HepG2 (cell line): ENCODE data around the gene SHC1. TPM values are rescaled to one million over a fixed set of nuclear protein-coding genes. Genes with fewer than 3 reads are reported as not detected.

Source experiments
- ATAC-seq: fragments of 200-7000 bp; cut with Tn5 transposase; 3 replicates; pipeline ENCODE4 v1.9.1; 2020; ENCODE audit warnings: mild to moderate bottlenecking, moderate library complexity
- BruUV-seq: library from RNA; stranded (reverse); fragments of 400-500 nt; replicated peaks from 2 replicates; lab custom pipeline; 2021; lab: Mats Ljungman, UMichigan
- CTCF ChIA-PET: fragments of 300-600 bp; formaldehyde crosslinking; extraction: SDS; loops from one replicate; lab custom pipeline; 2021; ENCODE audit warnings: low total read pairs, inconsistent platforms, low intra/inter-chr PET ratio; lab: Yijun Ruan, JAX
- POLR2A ChIA-PET: fragments of 350-600 bp; sonication (Branson Sonifier 250); formaldehyde crosslinking; loops from one replicate; lab custom pipeline; 2020; ENCODE audit warnings: antibody characterized with exemption, inconsistent platforms; lab: Yijun Ruan, JAX
- DNase-seq: peaks from one replicate; pipeline ENCODE4 v3.0.0-alpha.2; 2015; ENCODE audit warnings: low spot score
- FAIRE-seq: peaks from 3 replicates; lab custom pipeline; 2011; peaks lifted over from hg19 to GRCh38; lab: Jason Lieb, UNC
- H2AFZ ChIP-seq: one replicate; pipeline ENCODE4 v1.6.1; 2011; ENCODE audit warnings: low read length, inconsistent platforms
- H3K27ac ChIP-seq: fragments of 300-600 bp; 3 replicates; pipeline ENCODE4 v1.8.0; 2011; ENCODE audit warnings: mixed run types, mild to moderate bottlenecking, mixed read lengths, low read length, inconsistent platforms; ENCODE audit not compliant: insufficient read depth; ENCODE audit errors: extremely low read length
- H3K27me3 ChIP-seq, 2 experiments: fragments of 200-600 bp in 1 of 2; 2 replicates in 1 of 2; 3 replicates in 1 of 2; pipeline versions ENCODE4 v1.6.0 to v1.8.0; 2011; ENCODE audit warnings: low read length in 2 of 2, mild to moderate bottlenecking in 2 of 2, moderate library complexity in 2 of 2, inconsistent platforms in 1 of 2; ENCODE audit not compliant: insufficient read depth in 2 of 2, control insufficient read depth in 1 of 2
- H3K36me3 ChIP-seq, 2 experiments: fragments of 200-600 bp in 1 of 2; replicated peaks in 1 of 2; 2 replicates in 1 of 2; 3 replicates in 1 of 2; pipeline versions ENCODE4 v1.5.1 to v1.8.0; 2011; ENCODE audit warnings: low read length in 2 of 2, inconsistent platforms in 1 of 2; ENCODE audit not compliant: insufficient read depth in 2 of 2, control insufficient read depth in 1 of 2
- H3K4me1 ChIP-seq: 2 replicates; pipeline ENCODE4 v1.5.1; 2012; ENCODE audit warnings: low read length, inconsistent platforms; ENCODE audit not compliant: insufficient read depth
- H3K4me2 ChIP-seq: 2 replicates; pipeline ENCODE4 v1.6.0; 2011; ENCODE audit warnings: low read depth, low read length, inconsistent platforms
- H3K4me3 ChIP-seq, 3 experiments: fragments of 200-600 bp in 1 of 3; sonication (generic), shearing (Covaris generic) in 1 of 3; replicated peaks in 1 of 3; 2 replicates each; pipeline ENCODE4 v1.5.1; 2011 to 2016; ENCODE audit warnings: low read length in 3 of 3, inconsistent platforms in 2 of 3, low read depth in 2 of 3, mild to moderate bottlenecking in 2 of 3, control low read depth in 1 of 3, mixed read lengths in 1 of 3; ENCODE audit not compliant: insufficient read depth in 1 of 3
- H3K79me2 ChIP-seq: one replicate; pipeline ENCODE4 v1.6.1; 2011; ENCODE audit warnings: low read length, inconsistent platforms; ENCODE audit not compliant: insufficient read depth
- H3K9ac ChIP-seq: 2 replicates; pipeline ENCODE4 v1.6.0; 2011; ENCODE audit warnings: mild to moderate bottlenecking, low read depth, low read length, inconsistent platforms; ENCODE audit not compliant: insufficient read depth
- H3K9me3 ChIP-seq: 2 replicates; pipeline ENCODE4 v1.5.1; 2012; ENCODE audit warnings: mild to moderate bottlenecking, low read length
- H4K20me1 ChIP-seq: 2 replicates; pipeline ENCODE4 v1.6.0; 2011; ENCODE audit warnings: inconsistent platforms, mild to moderate bottlenecking, low read length, moderate library complexity; ENCODE audit not compliant: insufficient read depth
- JDP2 ChIP-seq: sonication (generic); formaldehyde crosslinking; IDR thresholded peaks from 2 replicates; pipeline ENCODE4 v1.8.1; 2022; ENCODE audit warnings: missing genetic modification reagents, borderline replicate concordance
- NFE2L2 ChIP-seq: fragments of 150-350 bp; IDR thresholded peaks from 2 replicates; pipeline ENCODE4 v1.6.1; 2014; ENCODE audit warnings: low read length
- RBFOX2 ChIP-seq: fragments of 200-400 bp; formaldehyde crosslinking; IDR thresholded peaks from 2 replicates; pipeline ENCODE4 v1.6.1; 2017; ENCODE audit warnings: low read depth, mild to moderate bottlenecking, low read length
- REXO4 ChIP-seq: sonication (generic); formaldehyde crosslinking; IDR thresholded peaks from 2 replicates; pipeline ENCODE4 v1.8.0; 2022; ENCODE audit warnings: missing genetic modification reagents, mild to moderate bottlenecking, borderline replicate concordance
- RFX3 ChIP-seq: IDR thresholded peaks from 2 replicates; pipeline ENCODE4 v1.6.1; 2016; ENCODE audit warnings: missing biosample characterization, missing genetic modification reagents
- ZBTB43 ChIP-seq: sonication (generic); formaldehyde crosslinking; conservative IDR thresholded peaks from 2 replicates; pipeline ENCODE4 v1.4.0; 2020; ENCODE audit warnings: missing genetic modification reagents
- ZKSCAN5 ChIP-seq: sonication (generic); formaldehyde crosslinking; IDR thresholded peaks from 2 replicates; pipeline ENCODE4 v1.5.1; 2020; ENCODE audit warnings: mild to moderate bottlenecking, missing genetic modification reagents
- ZNF337 ChIP-seq: sonication (generic); formaldehyde crosslinking; IDR thresholded peaks from 2 replicates; pipeline ENCODE4 v1.5.1; 2020; ENCODE audit warnings: missing genetic modification reagents, low read depth, mild to moderate bottlenecking, borderline replicate concordance
- WGBS: methylation state at CpG from one replicate; pipeline ENCODE4 v1.1.6; 2017; ENCODE audit warnings: low lambda C conversion rate; 5-methylcytosine and 5-hydroxymethylcytosine counted together
- in situ Hi-C: cut with HindIII; loops from 2 replicates; pipeline ENCODE4 v1.10.0; 2017; ENCODE audit warnings: low pct_unique_long_range_greater_than_20kb; ENCODE audit not compliant: extremely low pct_ligation_motif_present
- intact Hi-C: fragments of 100-400 bp; cut with micrococcal nuclease; formaldehyde crosslinking; loops from one replicate; pipeline ENCODE4 v1.10.0; 2022; ENCODE audit not compliant: unreplicated experiment
- polyA plus RNA-seq, 8 experiments: library from polyadenylated mRNA; depleted of rRNA in 3 of 8; stranded (reverse) in 7 of 8; unstranded in 1 of 8; fragments of >200 nt; fragmentation: Illumina TruSeq in 4 of 8; extraction: Trizol in 4 of 8; gene quantifications; 2 replicates each; pipeline versions ENCODE4 v1.2.1 to v1.2.3, GENCODE V29; 2011 to 2016; ENCODE audit warnings: low read depth in 4 of 8, missing spikeins in 1 of 8, mixed read lengths in 1 of 8; ENCODE audit not compliant: insufficient read depth in 1 of 8
- total RNA-seq, 5 experiments: library from RNA; depleted of rRNA; stranded (reverse); fragments of >200 nt; fragmentation: Illumina TruSeq; extraction: Trizol; gene quantifications; 2 replicates each; pipeline ENCODE4 v1.2.3, GENCODE V29; 2016; ENCODE audit warnings: low read depth in 1 of 5

The SHC1 gene
- total and polyA plus RNA-seq, 2 of the 13 experiments (the other 11 are each of a cell fraction or from before 2014, with no cell fraction given) = 52.0 to 137 TPM

GRCh38 chr1:154948079-154948478 is 22.5 kb downstream of the SHC1 start:
- Histone ChIP-seq H3K36me3 (peaks cover 4 to 7% of the 10 kb centered on the region in 2 experiments; a peak in 2 of 5 replicates), H3K79me2 (no peaks in the 10 kb centered on the region), H3K27me3 (no peaks in the 10 kb centered on the region), H3K27ac (no peak overlapping the region), H3K9me3 (no peaks in the 10 kb centered on the region), H2AFZ (no peak overlapping the region), H4K20me1 (no peaks in the 10 kb centered on the region), H3K4me3 (no peak overlapping the region), H3K4me1 (peaks cover 40% of the 10 kb centered on the region), H3K9ac (no peak overlapping the region), H3K4me2 (no peak overlapping the region)
- DNase-seq (no peak), ATAC-seq (no peak), FAIRE-seq (no peak)
- ChIA-PET CTCF (no interaction called here), POLR2A (interaction anchor here (1.7 kb wide), 1 partner anchor 12 kb away, joined by 4 read pairs; the partner anchor contains the start of gene PMVK)
- 97% methylated on average over 10 of the region's 11 CpGs for WGBS
- in situ Hi-C loops = no loop called here
- intact Hi-C loops = no loop called here
- no TSS peak for BruUV-seq
- TF ChIP-seq REXO4 (CRISPR knock-in tag) (no peak), JDP2 (CRISPR knock-in tag) (no peak), ZNF337 (no peak), RBFOX2 (peak; percentile 32; the same call in 1 of the 2 replicates), RFX3 (no peak), ZKSCAN5 (CRISPR knock-in tag) (no peak), ZBTB43 (CRISPR knock-in tag) (no peak), NFE2L2 (no peak)
